Osteocyte (in vitro differentiated cells): ENCODE measurements around the gene FAIM2. TPM values are rescaled to one million over a fixed set of nuclear protein-coding genes. Genes with fewer than 3 reads are reported as not detected.
"Not testable (repeated sequence)": the region's sequence is repeated elsewhere in the genome, so short reads cannot be mapped to it uniquely, and the experiment has no call there.

Source experiments
- DNase-seq: peaks from one replicate; pipeline ENCODE4 v3.0.0; 2021; ENCODE audit warnings: mixed read lengths; ENCODE audit not compliant: unreplicated experiment; ENCODE audit errors: extremely low spot score
- H3K27ac Mint-ChIP-seq: one replicate; pipeline ENCODE4 v1.8.0; 2021; ENCODE audit warnings: mild to moderate bottlenecking, mixed read lengths; ENCODE audit not compliant: unreplicated experiment
- H3K27me3 Mint-ChIP-seq: one replicate; pipeline ENCODE4 v1.8.0; 2021; ENCODE audit warnings: mixed read lengths; ENCODE audit not compliant: unreplicated experiment
- H3K36me3 Mint-ChIP-seq: one replicate; pipeline ENCODE4 v1.8.0; 2021; ENCODE audit warnings: mixed read lengths; ENCODE audit not compliant: unreplicated experiment
- H3K4me1 Mint-ChIP-seq: one replicate; pipeline ENCODE4 v1.8.0; 2021; ENCODE audit warnings: mixed read lengths; ENCODE audit not compliant: unreplicated experiment
- H3K4me3 Mint-ChIP-seq: one replicate; pipeline ENCODE4 v1.8.0; 2021; ENCODE audit warnings: mild to moderate bottlenecking, moderate library complexity, mixed read lengths; ENCODE audit not compliant: unreplicated experiment
- H3K9me3 Mint-ChIP-seq: one replicate; pipeline ENCODE4 v1.8.0; 2021; ENCODE audit warnings: mixed read lengths; ENCODE audit not compliant: unreplicated experiment
- CTCF ChIP-seq: fragments of 200-600 bp; sonication (generic); IDR thresholded peaks from 2 replicates; pipeline ENCODE4 v1.5.0; 2021; ENCODE audit warnings: antibody characterized with exemption, mild to moderate bottlenecking, moderate library complexity
- total RNA-seq: library from RNA; stranded (reverse); gene quantifications from 2 replicates; pipeline ENCODE4 v1.2.1, GENCODE V29; 2021

Gene FAIM2
- total RNA-seq, 1 donor from 2014 or later, result 1.5 TPM

- DNase-seq, result no peak
- no peak overlapping the region for H3K27ac Mint-ChIP-seq
- no peaks in the 10 kb centered on the region for H3K36me3 Mint-ChIP-seq
- H3K27me3 Mint-ChIP-seq, result peaks cover 22% of the 10 kb centered on the region
- peaks cover 3% of the 10 kb centered on the region for H3K4me1 Mint-ChIP-seq
- H3K4me3 Mint-ChIP-seq, result no peak overlapping the region
- H3K9me3 Mint-ChIP-seq, result no peaks in the 10 kb centered on the region
- no peak for TF ChIP-seq CTCF
Observed at GRCh38 chr12:49864798-49865090, 39.0 kb downstream of the FAIM2 start.

DNA sequence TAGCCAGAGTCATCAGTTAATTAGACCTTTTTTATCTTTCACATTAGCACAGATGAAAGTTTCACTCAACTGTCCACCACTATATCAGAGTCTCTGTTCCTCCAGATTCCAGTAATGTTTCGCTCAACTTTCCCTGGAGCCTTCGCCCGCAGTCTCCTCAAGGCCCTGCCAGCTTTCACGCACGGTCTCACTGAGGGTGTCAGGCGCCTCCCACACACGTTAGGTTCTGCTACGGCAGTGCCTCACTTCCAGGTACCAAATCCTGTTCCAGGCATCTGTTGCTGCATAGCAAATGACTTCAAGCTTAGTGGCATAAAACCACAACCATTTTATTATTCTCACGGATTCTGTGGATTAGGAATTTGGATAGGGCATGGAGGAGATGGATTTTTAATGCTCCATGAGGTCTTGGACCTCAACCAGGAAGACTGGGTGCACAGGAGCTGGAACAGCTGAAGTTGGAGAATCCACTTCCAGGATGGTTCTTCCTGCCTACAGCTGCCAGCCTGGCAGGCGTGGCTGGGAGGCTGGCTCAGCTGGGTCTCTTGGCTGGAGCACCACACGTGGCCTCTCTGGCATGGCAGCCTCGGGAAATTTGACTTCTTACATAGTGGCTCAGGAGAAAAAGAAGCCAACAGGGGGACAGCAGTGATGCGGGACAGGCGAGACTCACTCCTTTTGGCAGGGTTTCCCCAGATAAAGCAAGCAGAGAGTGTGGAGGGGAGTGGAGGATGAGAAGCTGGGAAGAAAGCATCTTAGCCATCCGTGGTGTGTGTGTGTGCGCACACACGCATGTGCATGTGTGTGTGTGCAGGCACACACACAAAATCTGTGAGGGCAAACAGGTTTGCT is 39.5 kb downstream of the FAIM2 start:
- Mint-ChIP-seq H3K9me3 (no peaks in the 10 kb centered on the region), H3K4me1 (peaks cover 2% of the 10 kb centered on the region), H3K36me3 (no peaks in the 10 kb centered on the region), H3K27me3 (peaks cover 26% of the 10 kb centered on the region), H3K27ac (no peak overlapping the region), H3K4me3 (no peak overlapping the region)
- TF ChIP-seq CTCF, result no peak
- DNase-seq, result no peak

DNA sequence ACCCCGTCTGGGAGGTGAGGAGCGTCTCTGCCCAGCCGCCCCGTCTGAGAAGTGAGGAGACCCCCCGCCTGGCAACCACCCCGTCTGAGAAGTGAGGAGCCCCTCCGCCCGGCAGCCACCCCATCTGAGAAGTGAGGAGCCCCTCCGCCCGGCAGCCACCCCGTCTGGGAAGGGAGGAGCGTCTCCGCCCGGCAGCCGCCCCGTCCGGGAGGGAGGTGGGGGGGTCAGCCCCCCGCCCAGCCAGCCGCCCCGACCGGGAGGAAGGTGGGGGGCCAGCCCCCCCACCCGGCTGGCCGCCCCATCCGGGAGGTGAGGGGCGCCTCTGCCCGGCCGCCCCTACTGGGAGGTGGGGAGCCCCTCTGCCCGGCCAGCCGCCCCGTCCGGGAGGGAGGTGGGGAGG is 42.8 kb downstream of the FAIM2 start:
- H3K27me3 Mint-ChIP-seq, result peaks cover 53% of the 10 kb centered on the region
- not testable (repeated sequence) for H3K4me1 Mint-ChIP-seq, H3K27ac Mint-ChIP-seq, H3K9me3 Mint-ChIP-seq, H3K36me3 Mint-ChIP-seq, H3K4me3 Mint-ChIP-seq, DNase-seq

DNA sequence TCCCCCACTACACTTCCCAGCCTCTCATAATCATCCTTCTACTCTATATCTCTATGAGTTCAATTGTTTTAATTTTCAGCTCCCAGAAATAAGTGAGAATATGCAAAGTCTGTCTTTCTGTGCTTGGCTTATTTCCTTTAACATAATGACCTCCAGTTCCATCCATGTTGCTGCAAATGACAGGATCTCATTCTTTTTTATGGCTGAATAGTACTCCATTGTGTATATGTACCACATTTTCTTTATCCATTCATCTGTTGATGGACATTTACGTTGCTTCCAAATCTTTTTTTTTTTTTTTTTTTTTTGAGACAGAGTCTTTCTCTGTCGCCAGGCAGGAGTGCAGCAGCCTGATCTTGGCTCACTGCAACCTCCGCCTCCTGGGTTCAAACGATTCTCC is 47.8 kb downstream of the FAIM2 start:
- not testable (repeated sequence) for H3K9me3 Mint-ChIP-seq, DNase-seq, H3K27ac Mint-ChIP-seq, H3K36me3 Mint-ChIP-seq, H3K4me1 Mint-ChIP-seq, H3K4me3 Mint-ChIP-seq
- peaks cover 73% of the 10 kb centered on the region for H3K27me3 Mint-ChIP-seq

GRCh38 chr12:49854976-49855375 is 48.7 kb downstream of the FAIM2 start:
- peaks cover 78% of the 10 kb centered on the region for H3K27me3 Mint-ChIP-seq
- no peak for TF ChIP-seq CTCF
- no peaks in the 10 kb centered on the region for H3K36me3 Mint-ChIP-seq
- H3K4me3 Mint-ChIP-seq, result no peak overlapping the region
- H3K27ac Mint-ChIP-seq, result no peak overlapping the region
- no peak for DNase-seq
- H3K9me3 Mint-ChIP-seq, result no peaks in the 10 kb centered on the region
- H3K4me1 Mint-ChIP-seq, result peaks cover 3% of the 10 kb centered on the region

- Mint-ChIP-seq H3K9me3 (no peaks in the 10 kb centered on the region), H3K27ac (no peak overlapping the region), H3K4me3 (no peak overlapping the region), H3K4me1 (peaks cover 3% of the 10 kb centered on the region), H3K27me3 (peaks cover 80% of the 10 kb centered on the region), H3K36me3 (no peaks in the 10 kb centered on the region)
- no peak for DNase-seq
- no peak for TF ChIP-seq CTCF
Observed at GRCh38 chr12:49853671-49854070, 50.0 kb downstream of the FAIM2 start.
